ENCODE measurements around the gene FBLN2.

GRCh38 chr3:13513913-13514517 lies 34.9 kb upstream of the FBLN2 start:
- TF ChIP-seq, protein P1, sequence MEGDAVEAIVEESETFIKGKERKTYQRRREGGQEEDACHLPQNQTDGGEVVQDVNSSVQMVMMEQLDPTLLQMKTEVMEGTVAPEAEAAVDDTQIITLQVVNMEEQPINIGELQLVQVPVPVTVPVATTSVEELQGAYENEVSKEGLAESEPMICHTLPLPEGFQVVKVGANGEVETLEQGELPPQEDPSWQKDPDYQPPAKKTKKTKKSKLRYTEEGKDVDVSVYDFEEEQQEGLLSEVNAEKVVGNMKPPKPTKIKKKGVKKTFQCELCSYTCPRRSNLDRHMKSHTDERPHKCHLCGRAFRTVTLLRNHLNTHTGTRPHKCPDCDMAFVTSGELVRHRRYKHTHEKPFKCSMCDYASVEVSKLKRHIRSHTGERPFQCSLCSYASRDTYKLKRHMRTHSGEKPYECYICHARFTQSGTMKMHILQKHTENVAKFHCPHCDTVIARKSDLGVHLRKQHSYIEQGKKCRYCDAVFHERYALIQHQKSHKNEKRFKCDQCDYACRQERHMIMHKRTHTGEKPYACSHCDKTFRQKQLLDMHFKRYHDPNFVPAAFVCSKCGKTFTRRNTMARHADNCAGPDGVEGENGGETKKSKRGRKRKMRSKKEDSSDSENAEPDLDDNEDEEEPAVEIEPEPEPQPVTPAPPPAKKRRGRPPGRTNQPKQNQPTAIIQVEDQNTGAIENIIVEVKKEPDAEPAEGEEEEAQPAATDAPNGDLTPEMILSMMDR (IDR thresholded peaks at IDR 0.05): no peak
- no peak for TF ChIP-seq POLR2AphosphoS5 (IDR thresholded peaks at IDR 0.05)
- no peak for TF ChIP-seq POLR2A (IDR thresholded peaks at IDR 0.05)
- no peak for TF ChIP-seq EP300 (IDR thresholded peaks at IDR 0.05)
